SK-N-SH treated with all-trans-retinoic acid at 6 μM for 48 hours (cell line): Measurements from ENCODE around the gene SRA1.
A peak's percentile ranks its signal among the peaks of the same experiment; 100 is the strongest.

Experiments
- ATAC-seq: fragments of 200-7000 bp; cut with Tn5 transposase; 3 replicates; pipeline ENCODE4 v1.9.1; 2020; ENCODE audit warnings: mild to moderate bottlenecking, moderate library complexity
- BACH2 ChIP-seq: fragments of 250-450 bp; sonication (Bioruptor Pico); IDR thresholded peaks from 2 replicates; pipeline ENCODE4 v1.9.0; 2021; ENCODE audit warnings: mild to moderate bottlenecking, borderline replicate concordance
- CSDC2 ChIP-seq: fragments of 250-450 bp; sonication (Bioruptor Pico); IDR thresholded peaks from 2 replicates; pipeline ENCODE4 v1.5.0; 2020; ENCODE audit warnings: mild to moderate bottlenecking, moderate library complexity
- CSRNP3 ChIP-seq: fragments of 250-450 bp; sonication (Bioruptor Pico); IDR thresholded peaks from 2 replicates; pipeline ENCODE4 v1.5.1; 2021; ENCODE audit warnings: mild to moderate bottlenecking, moderate library complexity
- ESRRG ChIP-seq: fragments of 250-450 bp; sonication (Bioruptor Pico); IDR thresholded peaks from 2 replicates; pipeline ENCODE4 v1.6.1; 2021; ENCODE audit warnings: mild to moderate bottlenecking
- GLIS3 ChIP-seq: fragments of 250-450 bp; sonication (Bioruptor Pico); IDR thresholded peaks from 2 replicates; pipeline ENCODE4 v1.5.0; 2020; ENCODE audit warnings: mild to moderate bottlenecking, moderate library complexity
- ISL1 ChIP-seq: fragments of 250-450 bp; sonication (Bioruptor Pico); IDR thresholded peaks from 2 replicates; pipeline ENCODE4 v2.1.2; 2022; ENCODE audit warnings: mild to moderate bottlenecking, moderate library complexity
- OSR1 ChIP-seq: fragments of 250-450 bp; sonication (Bioruptor Pico); IDR thresholded peaks from 2 replicates; pipeline ENCODE4 v1.8.0; 2022; ENCODE audit warnings: moderate library complexity, mild to moderate bottlenecking, inconsistent platforms
- PATZ1 ChIP-seq: fragments of 250-450 bp; sonication (Bioruptor Pico); IDR thresholded peaks from 2 replicates; pipeline ENCODE4 v1.8.0; 2020; ENCODE audit warnings: mild to moderate bottlenecking, moderate library complexity, borderline replicate concordance
- POU6F1 ChIP-seq: fragments of 250-450 bp; sonication (Bioruptor Pico); IDR thresholded peaks from 2 replicates; pipeline ENCODE4 v1.8.0; 2021; ENCODE audit warnings: low read depth, mild to moderate bottlenecking, moderate library complexity, borderline replicate concordance
- PPARA ChIP-seq: fragments of 250-450 bp; sonication (Bioruptor Pico); IDR thresholded peaks from 2 replicates; pipeline ENCODE4 v1.5.0; 2020; ENCODE audit warnings: mild to moderate bottlenecking, borderline replicate concordance
- RARB ChIP-seq: fragments of 250-450 bp; sonication (Bioruptor Pico); IDR thresholded peaks from 2 replicates; pipeline ENCODE4 v1.8.0; 2021; ENCODE audit warnings: mild to moderate bottlenecking, moderate library complexity
- SNAI2 ChIP-seq: fragments of 250-450 bp; sonication (Bioruptor Pico); IDR thresholded peaks from 2 replicates; pipeline ENCODE4 v1.5.0; 2020; ENCODE audit warnings: mild to moderate bottlenecking, moderate library complexity
- TCF4 ChIP-seq: fragments of 250-450 bp; sonication (Bioruptor Pico); IDR thresholded peaks from 2 replicates; pipeline ENCODE4 v1.8.0; 2021; ENCODE audit warnings: mild to moderate bottlenecking, moderate library complexity, borderline replicate concordance
- TSHZ2 ChIP-seq: fragments of 250-450 bp; sonication (Bioruptor Pico); IDR thresholded peaks from 2 replicates; pipeline ENCODE4 v1.5.0; 2020; ENCODE audit warnings: mild to moderate bottlenecking, moderate library complexity
- ZC3H10 ChIP-seq: fragments of 250-450 bp; sonication (Bioruptor Pico); IDR thresholded peaks from 2 replicates; pipeline ENCODE4 v1.5.1; 2021; ENCODE audit warnings: mild to moderate bottlenecking, moderate library complexity
- ZFP3 ChIP-seq: fragments of 250-450 bp; sonication (Bioruptor Pico); IDR thresholded peaks from 2 replicates; pipeline ENCODE4 v1.5.0; 2020; ENCODE audit warnings: mild to moderate bottlenecking, moderate library complexity
- ZFP30 ChIP-seq: fragments of 450-650 bp; formaldehyde crosslinking; IDR thresholded peaks from 2 replicates; pipeline ENCODE4 v1.5.0; 2022; ENCODE audit warnings: mild to moderate bottlenecking, moderate library complexity
- ZNF70 ChIP-seq: fragments of 450-650 bp; formaldehyde crosslinking; IDR thresholded peaks from 2 replicates; pipeline ENCODE4 v1.5.0; 2020; ENCODE audit warnings: mild to moderate bottlenecking, moderate library complexity
- ZNF8 ChIP-seq: fragments of 450-650 bp; formaldehyde crosslinking; IDR thresholded peaks from 2 replicates; pipeline ENCODE4 v1.5.0; 2020; ENCODE audit warnings: mild to moderate bottlenecking, moderate library complexity

The SRA1 gene

GRCh38 chr5:140557136-140557805 lies at the start of gene SRA1:
TSS of gene SRA1 (minus strand) at chr5:140557473. CDS start at chr5:140557452, 21 bp downstream.
- peak; percentile 97 for ATAC-seq
- TF ChIP-seq ZNF8 (CRISPR knock-in tag) (no peak), POU6F1 (CRISPR knock-in tag) (0 out of 2 replicates have a peak, but pooled peaks have one; percentile 9), CSDC2 (CRISPR knock-in tag) (peak; percentile 76), ZFP3 (CRISPR knock-in tag) (peak; percentile 45; the same call in 1 of the 2 replicates), GLIS3 (no peak; the same call in 1 of the 2 replicates), ZC3H10 (CRISPR knock-in tag) (0 out of 2 replicates have a peak, but pooled peaks have one; percentile 4), SNAI2 (CRISPR knock-in tag) (0 out of 2 replicates have a peak, but pooled peaks have one; percentile 20), ZFP30 (CRISPR knock-in tag) (no peak), PPARA (CRISPR knock-in tag) (no peak), ZNF70 (no peak)

- TF ChIP-seq BACH2 (CRISPR knock-in tag) (no peak), POU6F1 (CRISPR knock-in tag) (no peak), ISL1 (CRISPR knock-in tag) (peak; percentile 78), PPARA (CRISPR knock-in tag) (no peak), ZC3H10 (CRISPR knock-in tag) (no peak)
- ATAC-seq = no peak
Measured at GRCh38 chr5:140607031-140607430, 49.8 kb upstream of the SRA1 start.

GRCh38 chr5:140605879-140606278 lies 48.6 kb upstream of the SRA1 start:
- no peak for ATAC-seq
- no peak for TF ChIP-seq ZNF8 (CRISPR knock-in tag)
- TF ChIP-seq BACH2 (CRISPR knock-in tag) = no peak
- no peak for TF ChIP-seq PATZ1 (CRISPR knock-in tag)
- TF ChIP-seq PPARA (CRISPR knock-in tag) = no peak
- no peak for TF ChIP-seq POU6F1 (CRISPR knock-in tag)
- no peak for TF ChIP-seq GLIS3
- no peak for TF ChIP-seq TCF4
- no peak for TF ChIP-seq CSDC2 (CRISPR knock-in tag)
- TF ChIP-seq RARB (CRISPR knock-in tag) = no peak
- no peak for TF ChIP-seq TSHZ2 (CRISPR knock-in tag)

- TF ChIP-seq ISL1 (CRISPR knock-in tag) (no peak), ZNF8 (CRISPR knock-in tag) (no peak), ESRRG (CRISPR knock-in tag) (no peak), CSRNP3 (no peak), ZFP30 (CRISPR knock-in tag) (no peak), PATZ1 (CRISPR knock-in tag) (no peak), OSR1 (CRISPR knock-in tag) (no peak), POU6F1 (CRISPR knock-in tag) (no peak), TCF4 (no peak)
- TF ChIP-seq, all 23 proteins: peak for 0
- ATAC-seq = no peak
Measured at GRCh38 chr5:140603734-140604133, 46.5 kb upstream of the SRA1 start.
